Upper lobe of left lung (tissue), 4 donors: ENCODE results near the gene ARHGAP10.

Experiments used
- POLR2AphosphoS5 ChIP-seq, 2 donors: sonication (generic); formaldehyde crosslinking; IDR thresholded peaks; one replicate each; pipeline ENCODE4 v1.5.1; 2017; ENCODE audit warnings: antibody characterized with exemption in 2 of 2
- TF ChIP-seq, protein P1 (sequence below), 6 experiments: fragments of 450-650 bp in 4 of 6; fragments of 200-600 bp in 2 of 6; sonication (generic) in 2 of 6; IDR thresholded peaks; one replicate each; pipeline ENCODE4 v1.5.1; 2016 to 2019; ENCODE audit warnings: antibody characterized with exemption in 6 of 6

DNA sequence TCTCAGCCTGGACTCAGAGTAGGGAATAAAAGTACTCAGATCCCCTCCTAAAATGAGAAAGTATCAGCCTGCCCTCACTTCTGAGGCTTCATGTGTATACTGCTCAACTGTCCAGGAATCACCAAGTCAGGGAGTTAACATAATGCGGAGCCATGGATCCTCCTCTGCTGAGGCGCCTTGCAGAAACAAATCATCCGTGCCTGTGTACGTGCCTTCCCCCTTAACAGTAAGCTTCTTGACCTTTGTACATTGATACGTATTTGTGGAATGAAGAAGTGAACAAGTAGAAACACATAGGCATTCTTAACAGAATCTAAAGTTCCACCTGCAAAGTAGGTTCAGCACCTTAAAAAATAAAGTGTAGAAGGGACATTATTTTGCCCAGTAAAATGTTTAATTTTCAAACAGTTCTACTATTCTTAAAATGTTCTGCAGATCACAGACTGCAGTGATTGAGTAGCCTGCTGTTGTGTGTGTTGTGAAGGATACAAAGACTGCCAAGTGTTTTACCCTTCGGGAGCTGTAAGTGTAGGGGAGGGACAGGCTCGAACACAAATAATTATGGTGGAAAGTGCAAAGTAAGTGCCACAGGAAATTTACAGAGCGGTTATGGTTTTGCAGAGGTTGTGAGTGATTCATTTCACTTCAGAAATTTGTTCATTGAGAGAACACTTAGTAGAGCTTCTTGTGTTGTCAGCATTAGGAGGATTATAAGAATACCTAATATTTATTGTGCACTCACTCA is 61.9 kb downstream of the ARHGAP10 start:
- TF ChIP-seq POLR2AphosphoS5 (IDR thresholded peaks at IDR 0.05), result no peak
- TF ChIP-seq, protein P1, sequence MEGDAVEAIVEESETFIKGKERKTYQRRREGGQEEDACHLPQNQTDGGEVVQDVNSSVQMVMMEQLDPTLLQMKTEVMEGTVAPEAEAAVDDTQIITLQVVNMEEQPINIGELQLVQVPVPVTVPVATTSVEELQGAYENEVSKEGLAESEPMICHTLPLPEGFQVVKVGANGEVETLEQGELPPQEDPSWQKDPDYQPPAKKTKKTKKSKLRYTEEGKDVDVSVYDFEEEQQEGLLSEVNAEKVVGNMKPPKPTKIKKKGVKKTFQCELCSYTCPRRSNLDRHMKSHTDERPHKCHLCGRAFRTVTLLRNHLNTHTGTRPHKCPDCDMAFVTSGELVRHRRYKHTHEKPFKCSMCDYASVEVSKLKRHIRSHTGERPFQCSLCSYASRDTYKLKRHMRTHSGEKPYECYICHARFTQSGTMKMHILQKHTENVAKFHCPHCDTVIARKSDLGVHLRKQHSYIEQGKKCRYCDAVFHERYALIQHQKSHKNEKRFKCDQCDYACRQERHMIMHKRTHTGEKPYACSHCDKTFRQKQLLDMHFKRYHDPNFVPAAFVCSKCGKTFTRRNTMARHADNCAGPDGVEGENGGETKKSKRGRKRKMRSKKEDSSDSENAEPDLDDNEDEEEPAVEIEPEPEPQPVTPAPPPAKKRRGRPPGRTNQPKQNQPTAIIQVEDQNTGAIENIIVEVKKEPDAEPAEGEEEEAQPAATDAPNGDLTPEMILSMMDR (IDR thresholded peaks at IDR 0.05), result no peak
